HepG2 (cell line): ENCODE data around the gene HPD. TPM values are rescaled to one million over a fixed set of nuclear protein-coding genes. Genes with fewer than 3 reads are reported as not detected.

Experiments used
- CAMTA2 ChIP-seq: sonication (generic); formaldehyde crosslinking; IDR thresholded peaks from 2 replicates; pipeline ENCODE4 v1.4.0; 2020; ENCODE audit warnings: mild to moderate bottlenecking, missing genetic modification reagents, borderline replicate concordance
- DDIT3 ChIP-seq: sonication (generic); formaldehyde crosslinking; IDR thresholded peaks from 2 replicates; pipeline ENCODE4 v1.4.0; 2020; ENCODE audit warnings: mild to moderate bottlenecking, missing genetic modification reagents
- ELF3 ChIP-seq: IDR thresholded peaks from 2 replicates; pipeline ENCODE4 v1.6.1; 2016; ENCODE audit warnings: missing genetic modification reagents, missing compliant biosample characterization
- IRF9 ChIP-seq: sonication (generic); formaldehyde crosslinking; IDR thresholded peaks from 2 replicates; pipeline ENCODE4 v1.8.0; 2022; ENCODE audit warnings: missing genetic modification reagents, mild to moderate bottlenecking, borderline replicate concordance
- KDM5B ChIP-seq: sonication (generic); formaldehyde crosslinking; IDR thresholded peaks from 2 replicates; pipeline ENCODE4 v1.4.0; 2020; ENCODE audit warnings: missing genetic modification reagents, mild to moderate bottlenecking, borderline replicate concordance
- KLF9 ChIP-seq: IDR thresholded peaks from 2 replicates; pipeline ENCODE4 v1.6.1; 2016; ENCODE audit warnings: low read depth
- NCOA2 ChIP-seq: sonication (generic); formaldehyde crosslinking; IDR thresholded peaks from 2 replicates; pipeline ENCODE4 v1.8.0; 2022; ENCODE audit warnings: inconsistent platforms
- PLRG1 ChIP-seq: fragments of 450-650 bp; conservative IDR thresholded peaks from 2 replicates; pipeline ENCODE4 v1.6.1; 2016
- RNF2 ChIP-seq: fragments of 450-650 bp; conservative IDR thresholded peaks from 2 replicates; pipeline ENCODE4 v1.6.1; 2016; ENCODE audit warnings: low read depth
- RXRB ChIP-seq: IDR thresholded peaks from 2 replicates; pipeline ENCODE4 v1.6.1; 2016; ENCODE audit warnings: borderline replicate concordance, missing genetic modification reagents, missing compliant biosample characterization
- SKI ChIP-seq: fragments of 450-650 bp; IDR thresholded peaks from one replicate; pipeline ENCODE4 v1.6.1; 2018; ENCODE audit warnings: mild to moderate bottlenecking; ENCODE audit not compliant: partially characterized antibody
- SSRP1 ChIP-seq: IDR thresholded peaks from 2 replicates; pipeline ENCODE4 v1.6.1; 2016; ENCODE audit warnings: control low read depth
- TP53 ChIP-seq: sonication (generic); formaldehyde crosslinking; conservative IDR thresholded peaks from 2 replicates; pipeline ENCODE4 v1.4.0; 2020; ENCODE audit warnings: missing genetic modification reagents
- ZBTB1 ChIP-seq: sonication (generic); formaldehyde crosslinking; IDR thresholded peaks from 2 replicates; pipeline ENCODE4 v1.4.0; 2020; ENCODE audit warnings: missing genetic modification reagents, borderline replicate concordance
- ZNF121 ChIP-seq: sonication (generic); formaldehyde crosslinking; IDR thresholded peaks from 2 replicates; pipeline ENCODE4 v1.5.0; 2020; ENCODE audit warnings: mild to moderate bottlenecking, missing genetic modification reagents
- ZNF142 ChIP-seq: sonication (generic); formaldehyde crosslinking; IDR thresholded peaks from 2 replicates; pipeline ENCODE4 v1.4.0; 2020; ENCODE audit warnings: missing genetic modification reagents
- ZNF18 ChIP-seq: sonication (generic); formaldehyde crosslinking; IDR thresholded peaks from 2 replicates; pipeline ENCODE4 v1.8.0; 2022; ENCODE audit warnings: mild to moderate bottlenecking, missing genetic modification reagents; ENCODE audit not compliant: insufficient replicate concordance
- ZNF276 ChIP-seq: sonication (generic); formaldehyde crosslinking; IDR thresholded peaks from 2 replicates; pipeline ENCODE4 v1.4.0; 2020; ENCODE audit warnings: mild to moderate bottlenecking, low read depth, missing genetic modification reagents
- ZNF414 ChIP-seq: sonication (generic); formaldehyde crosslinking; IDR thresholded peaks from 2 replicates; pipeline ENCODE4 v1.5.0; 2020; ENCODE audit warnings: missing genetic modification reagents
- polyA plus RNA-seq, 8 experiments: library from polyadenylated mRNA; depleted of rRNA in 3 of 8; stranded (reverse) in 7 of 8; unstranded in 1 of 8; fragments of >200 nt; fragmentation: Illumina TruSeq in 4 of 8; extraction: Trizol in 4 of 8; gene quantifications; 2 replicates each; pipeline versions ENCODE4 v1.2.1 to v1.2.3, GENCODE V29; 2011 to 2016; ENCODE audit warnings: low read depth in 4 of 8, missing spikeins in 1 of 8, mixed read lengths in 1 of 8; ENCODE audit not compliant: insufficient read depth in 1 of 8
- total RNA-seq, 5 experiments: library from RNA; depleted of rRNA; stranded (reverse); fragments of >200 nt; fragmentation: Illumina TruSeq; extraction: Trizol; gene quantifications; 2 replicates each; pipeline ENCODE4 v1.2.3, GENCODE V29; 2016; ENCODE audit warnings: low read depth in 1 of 5

HPD gene
- total and polyA plus RNA-seq, 2 of the 13 experiments (the other 11 are each of a cell fraction or from before 2014, with no cell fraction given): 120 to 195 TPM

- TF ChIP-seq ZNF121 (CRISPR knock-in tag) (no peak), KLF9 (0 out of 2 replicates have a peak, but pooled peaks have one; percentile 8), RNF2 (no peak), RXRB (CRISPR knock-in tag) (no peak), ZNF18 (CRISPR knock-in tag) (no peak), ZNF142 (CRISPR knock-in tag) (0 out of 2 replicates have a peak, but pooled peaks have one; percentile 39), ZNF414 (CRISPR knock-in tag) (no peak), CAMTA2 (CRISPR knock-in tag) (no peak), ELF3 (no peak), ZBTB1 (CRISPR knock-in tag) (no peak), DDIT3 (CRISPR knock-in tag) (no peak), NCOA2 (no peak), TP53 (CRISPR knock-in tag) (no peak), PLRG1 (no peak), SSRP1 (0 out of 2 replicates have a peak, but pooled peaks have one; percentile 20), SKI (no peak), IRF9 (CRISPR knock-in tag) (0 out of 2 replicates have a peak, but pooled peaks have one; percentile 30), ZNF276 (0 out of 2 replicates have a peak, but pooled peaks have one; percentile 58), KDM5B (peak; percentile 2; the same call in 1 of the 2 replicates)
Measured at GRCh38 chr12:121794534-121795033, 64.1 kb downstream of the HPD start (continued).
